Adrenal gland (tissue), 5 donors: Measurements from ENCODE around the gene ENGASE.
A peak's percentile ranks its signal among the peaks of the same experiment; 100 is the strongest.

Experiments used
- POLR2A ChIP-seq, 2 donors: fragments of 450-650 bp; IDR thresholded peaks; one replicate each; pipeline ENCODE4 v1.6.1; 2017; ENCODE audit warnings: antibody characterized with exemption in 2 of 2, mild to moderate bottlenecking in 2 of 2, moderate library complexity in 1 of 2
- TF ChIP-seq, protein P1 (sequence below), 6 experiments: fragments of 450-650 bp in 4 of 6; fragments of 200-600 bp in 2 of 6; sonication (generic) in 1 of 6; IDR thresholded peaks; 1 replicate in 5 of 6; 2 replicates in 1 of 6; pipeline versions ENCODE4 v1.5.1 to v1.8.0; 2016 to 2021; ENCODE audit warnings: antibody characterized with exemption in 6 of 6, mild to moderate bottlenecking in 2 of 6, moderate library complexity in 1 of 6
- donor health status: DM: no; HTN: no; CAD: no.

DNA sequence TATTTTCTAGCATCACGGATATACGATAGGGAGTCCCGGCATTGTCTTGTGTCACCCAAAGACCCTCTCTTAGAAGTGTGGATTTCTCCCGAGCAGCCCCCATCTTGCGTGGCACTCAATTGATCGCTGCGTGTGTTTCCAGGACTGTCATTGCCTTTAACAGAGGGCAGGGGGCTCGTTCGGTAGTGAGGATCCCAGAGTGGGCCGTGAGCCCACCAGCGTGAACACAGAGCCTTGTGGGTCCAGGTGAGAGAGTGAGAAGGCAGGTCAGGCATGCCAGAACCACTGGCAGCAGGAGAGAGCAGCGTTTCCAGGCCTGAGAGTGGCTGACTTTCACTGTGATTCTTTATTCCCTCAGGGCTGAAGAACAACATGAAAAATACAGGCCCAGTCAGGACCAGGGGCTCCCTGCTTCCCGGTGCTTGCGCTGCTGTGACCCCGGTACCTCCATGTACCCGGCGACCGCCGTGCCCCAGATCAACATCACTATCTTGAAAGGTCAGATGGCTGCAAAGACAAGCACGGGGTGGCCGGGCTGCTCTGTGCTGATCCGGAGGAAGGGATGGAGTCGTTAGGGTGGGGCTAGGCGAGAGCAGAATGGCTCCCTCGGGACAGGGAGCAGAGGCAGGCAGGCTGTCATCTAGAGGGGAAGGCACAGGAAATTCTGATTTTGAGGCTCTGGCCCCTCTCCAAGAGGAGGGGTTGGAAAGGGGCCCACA, 28.3 kb upstream of the ENGASE start:
- TF ChIP-seq, protein P1, sequence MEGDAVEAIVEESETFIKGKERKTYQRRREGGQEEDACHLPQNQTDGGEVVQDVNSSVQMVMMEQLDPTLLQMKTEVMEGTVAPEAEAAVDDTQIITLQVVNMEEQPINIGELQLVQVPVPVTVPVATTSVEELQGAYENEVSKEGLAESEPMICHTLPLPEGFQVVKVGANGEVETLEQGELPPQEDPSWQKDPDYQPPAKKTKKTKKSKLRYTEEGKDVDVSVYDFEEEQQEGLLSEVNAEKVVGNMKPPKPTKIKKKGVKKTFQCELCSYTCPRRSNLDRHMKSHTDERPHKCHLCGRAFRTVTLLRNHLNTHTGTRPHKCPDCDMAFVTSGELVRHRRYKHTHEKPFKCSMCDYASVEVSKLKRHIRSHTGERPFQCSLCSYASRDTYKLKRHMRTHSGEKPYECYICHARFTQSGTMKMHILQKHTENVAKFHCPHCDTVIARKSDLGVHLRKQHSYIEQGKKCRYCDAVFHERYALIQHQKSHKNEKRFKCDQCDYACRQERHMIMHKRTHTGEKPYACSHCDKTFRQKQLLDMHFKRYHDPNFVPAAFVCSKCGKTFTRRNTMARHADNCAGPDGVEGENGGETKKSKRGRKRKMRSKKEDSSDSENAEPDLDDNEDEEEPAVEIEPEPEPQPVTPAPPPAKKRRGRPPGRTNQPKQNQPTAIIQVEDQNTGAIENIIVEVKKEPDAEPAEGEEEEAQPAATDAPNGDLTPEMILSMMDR (IDR thresholded peaks at IDR 0.05): peak in 1 of 6 experiments; percentile 4
- no peak for TF ChIP-seq POLR2A (IDR thresholded peaks at IDR 0.05)
